GM23338 (cell line): ENCODE data around the gene ORC6. TPM values are rescaled to one million over a fixed set of nuclear protein-coding genes. Genes with fewer than 3 reads are reported as not detected.

ENCODE experiments used
- ATAC-seq: fragments of 200-7000 bp; cut with Tn5 transposase; 3 replicates; pipeline ENCODE4 v1.9.1; 2020
- DNase-seq: peaks from one replicate; pipeline ENCODE4 v3.0.0-alpha.2; 2015; ENCODE audit warnings: low spot score
- H2AFZ ChIP-seq: fragments of 200-600 bp; sonication (generic); 2 replicates; pipeline ENCODE4 v1.8.0; 2016; ENCODE audit warnings: antibody characterized with exemption, mild to moderate bottlenecking, moderate library complexity
- H3F3A ChIP-seq: fragments of 200-600 bp; sonication (generic); replicated peaks from 2 replicates; pipeline ENCODE4 v1.8.0; 2017; ENCODE audit warnings: antibody characterized with exemption, mixed run types, low read depth
- H3K27ac ChIP-seq: fragments of 200-600 bp; sonication (generic); 2 replicates; pipeline ENCODE4 v1.6.1; 2016; ENCODE audit warnings: low read depth
- H3K27me3 ChIP-seq: fragments of 200-600 bp; sonication (generic); 2 replicates; pipeline ENCODE4 v1.8.0; 2016; ENCODE audit warnings: mild to moderate bottlenecking, mixed run types, moderate library complexity; ENCODE audit not compliant: insufficient read depth
- H3K36me3 ChIP-seq: fragments of 200-600 bp; sonication (generic); 2 replicates; pipeline ENCODE4 v1.8.0; 2016; ENCODE audit warnings: mild to moderate bottlenecking; ENCODE audit not compliant: insufficient read depth
- H3K4me1 ChIP-seq: fragments of 200-600 bp; sonication (generic); 2 replicates; pipeline ENCODE4 v1.8.0; 2016; ENCODE audit warnings: mild to moderate bottlenecking, moderate library complexity; ENCODE audit not compliant: insufficient read depth
- H3K4me2 ChIP-seq: fragments of 200-600 bp; sonication (generic); 2 replicates; pipeline ENCODE4 v1.7.1; 2017; ENCODE audit warnings: mixed run types
- H3K4me3 ChIP-seq: fragments of 200-600 bp; sonication (generic); 2 replicates; pipeline ENCODE4 v1.6.1; 2016; ENCODE audit warnings: mixed run types
- H3K79me2 ChIP-seq: fragments of 200-600 bp; sonication (generic); replicated peaks from 2 replicates; pipeline ENCODE4 v1.8.0; 2017; ENCODE audit warnings: mild to moderate bottlenecking; ENCODE audit not compliant: insufficient read depth
- H3K9me2 ChIP-seq: fragments of 200-600 bp; sonication (generic); 2 replicates; pipeline ENCODE4 v1.8.0; 2017; ENCODE audit not compliant: insufficient read depth
- H4K20me1 ChIP-seq: fragments of 200-600 bp; sonication (generic); replicated peaks from 2 replicates; pipeline ENCODE4 v1.8.0; 2017; ENCODE audit warnings: mild to moderate bottlenecking; ENCODE audit not compliant: insufficient read depth
- H3K27ac Mint-ChIP-seq: 2 replicates; pipeline ENCODE4 v1.8.0; 2020; ENCODE audit warnings: inconsistent platforms, mild to moderate bottlenecking, moderate library complexity, mixed read lengths
- H3K27me3 Mint-ChIP-seq: 3 replicates; pipeline ENCODE4 v1.8.0; 2022; ENCODE audit warnings: low read depth, mild to moderate bottlenecking, moderate library complexity, mixed read lengths, inconsistent platforms; ENCODE audit not compliant: insufficient read depth, poor library complexity
- H3K36me3 Mint-ChIP-seq: 3 replicates; pipeline ENCODE4 v1.8.0; 2021; ENCODE audit warnings: low read depth, mild to moderate bottlenecking, inconsistent platforms, moderate library complexity, mixed read lengths
- H3K4me1 Mint-ChIP-seq: 3 replicates; pipeline ENCODE4 v1.8.0; 2020; ENCODE audit warnings: mild to moderate bottlenecking, inconsistent platforms, mixed read lengths
- H3K4me3 Mint-ChIP-seq: 3 replicates; pipeline ENCODE4 v1.8.0; 2021; ENCODE audit warnings: moderate library complexity, mild to moderate bottlenecking, inconsistent platforms, mixed read lengths
- H3K9me3 Mint-ChIP-seq: 3 replicates; pipeline ENCODE4 v1.8.0; 2020; ENCODE audit warnings: moderate library complexity, mild to moderate bottlenecking, inconsistent platforms, mixed read lengths
- CREB1 ChIP-seq: fragments of 250-450 bp; sonication (Bioruptor Pico); IDR thresholded peaks from 2 replicates; pipeline ENCODE4 v1.5.0; 2020; ENCODE audit warnings: low read depth, mild to moderate bottlenecking, moderate library complexity
- CTCF ChIP-seq, 2 experiments: fragments of 200-600 bp in 1 of 2; sonication (generic) in 1 of 2; conservative IDR thresholded peaks; 2 replicates each; pipeline versions ENCODE4 v1.5.1 to v1.6.1; 2016 to 2017; ENCODE audit warnings: antibody characterized with exemption in 2 of 2, low read depth in 2 of 2, mild to moderate bottlenecking in 2 of 2, moderate library complexity in 1 of 2
- EZH2phosphoT487 ChIP-seq: fragments of 200-600 bp; sonication (generic); IDR thresholded peaks from one replicate; pipeline ENCODE4 v1.8.1; 2018; ENCODE audit warnings: antibody characterized with exemption; ENCODE audit not compliant: unreplicated experiment
- NANOG ChIP-seq: IDR thresholded peaks from 2 replicates; pipeline ENCODE4 v1.6.1; 2016; ENCODE audit warnings: antibody characterized with exemption, borderline replicate concordance
- POLR2AphosphoS5 ChIP-seq: IDR thresholded peaks from 2 replicates; pipeline ENCODE4 v1.6.1; 2016; ENCODE audit warnings: antibody characterized with exemption, low read depth
- REST ChIP-seq: IDR thresholded peaks from one replicate; pipeline ENCODE4 v1.6.1; 2018; ENCODE audit warnings: antibody characterized with exemption; ENCODE audit not compliant: unreplicated experiment
- polyA plus RNA-seq: library from polyadenylated mRNA; unstranded; fragments of >200 nt; fragmentation: Nextera tagmentation; extraction: Ambion mirVana; gene quantifications from 2 replicates; pipeline ENCODE4 v1.2.1, GENCODE V29; 2016
- total RNA-seq: library from RNA; depleted of rRNA; stranded (reverse); fragments of >200 nt; shearing (Covaris generic); gene quantifications from 2 replicates; pipeline ENCODE4 v1.2.3, GENCODE V29; 2014

ORC6 gene
- total and polyA plus RNA-seq, 2 experiments from 2014 or later: 71.5 to 92.0 TPM

- TF ChIP-seq REST: no peak
- no peak for TF ChIP-seq EZH2phosphoT487
Measured at GRCh38 chr16:46688654-46689364, 650 bp upstream of the ORC6 start, which contains the start of gene VPS35 (continued).

GRCh38 chr16:46690281-46691178 lies 1.1 kb downstream of the ORC6 start:
- peaks cover 1% of the 10 kb centered on the region; the same call in 1 of the 2 replicates for H3F3A ChIP-seq
- H2AFZ ChIP-seq: no peak overlapping the region
- H3K4me2 ChIP-seq: peak overlapping the region; percentile 96
- peaks cover 44% of the 10 kb centered on the region for H4K20me1 ChIP-seq
- H3K9me3 Mint-ChIP-seq: no peaks in the 10 kb centered on the region
- peaks cover 31% of the 10 kb centered on the region for H3K4me1 Mint-ChIP-seq
- ATAC-seq (no peak), DNase-seq (no peak)
- peaks cover 2% of the 10 kb centered on the region for H3K27me3 Mint-ChIP-seq
- peaks cover 12% of the 10 kb centered on the region for H3K36me3 Mint-ChIP-seq
- no peak overlapping the region for H3K27ac Mint-ChIP-seq
- no peaks in the 10 kb centered on the region for H3K9me2 ChIP-seq
- no peaks in the 10 kb centered on the region for H3K27me3 ChIP-seq
- TF ChIP-seq POLR2AphosphoS5 (no peak), CTCF (conservative IDR thresholded peaks at IDR 0.05; ENCODE audit: low read depth in 2 of 2) (peak in 1 of 2 experiments; percentile 8; a peak in 1 of 4 replicates), NANOG (no peak), CREB1 (CRISPR knock-in tag) (no peak)
- peaks cover 26% of the 10 kb centered on the region for H3K36me3 ChIP-seq
- peaks cover 60% of the 10 kb centered on the region for H3K79me2 ChIP-seq
- peak overlapping the region; percentile 87 for H3K4me3 ChIP-seq
- peaks cover 32% of the 10 kb centered on the region for H3K4me1 ChIP-seq
- no peak overlapping the region for H3K4me3 Mint-ChIP-seq
- H3K27ac ChIP-seq: peak overlapping the region; percentile 65
